CD14-positive monocyte (primary cell): ENCODE results near the gene RAF1. TPM values are rescaled to one million over a fixed set of nuclear protein-coding genes. Genes with fewer than 3 reads are reported as not detected.
"Not testable (repeated sequence)": the region's sequence is repeated elsewhere in the genome, so short reads cannot be mapped to it uniquely, and the experiment has no call there.

Source experiments
- DNase-seq, 3 donors: peaks; one replicate each; pipeline ENCODE4 v3.0.0-alpha.2; 2011 to 2022
- H2AFZ ChIP-seq: 2 replicates; pipeline ENCODE4 v1.6.0; 2012; ENCODE audit warnings: mild to moderate bottlenecking, low read depth, low read length, inconsistent platforms; ENCODE audit not compliant: insufficient read depth, poor library complexity, severe bottlenecking
- H3K27ac ChIP-seq, 2 donors: 1 replicate in 1 of 2; 2 replicates in 1 of 2; pipeline ENCODE4 v1.5.1; 2012 to 2013; ENCODE audit warnings: low read length in 2 of 2, control low read depth in 1 of 2, inconsistent platforms in 1 of 2, low read depth in 1 of 2, mild to moderate bottlenecking in 1 of 2
- H3K27me3 ChIP-seq, 2 donors: one replicate each; pipeline versions ENCODE4 v1.6.0 to v1.6.1; 2011 to 2013; ENCODE audit warnings: low read length in 2 of 2; ENCODE audit not compliant: control insufficient read depth in 2 of 2, insufficient read depth in 2 of 2
- H3K36me3 ChIP-seq, 2 donors: replicated peaks in 1 of 2; 1 replicate in 1 of 2; 2 replicates in 1 of 2; pipeline versions ENCODE4 v1.5.1 to v1.6.1; 2012 to 2013; ENCODE audit warnings: low read length in 2 of 2, control low read depth in 1 of 2, inconsistent platforms in 1 of 2, mild to moderate bottlenecking in 1 of 2; ENCODE audit not compliant: insufficient read depth in 2 of 2, control insufficient read depth in 1 of 2
- H3K4me1 ChIP-seq, 2 donors: 1 replicate in 1 of 2; 2 replicates in 1 of 2; pipeline versions ENCODE4 v1.5.1 to v1.6.1; 2012 to 2013; ENCODE audit warnings: low read length in 2 of 2, control low read depth in 1 of 2, inconsistent platforms in 1 of 2, mild to moderate bottlenecking in 1 of 2, moderate library complexity in 1 of 2; ENCODE audit not compliant: insufficient read depth in 2 of 2, control insufficient read depth in 1 of 2
- H3K4me2 ChIP-seq: replicated peaks from 2 replicates; pipeline ENCODE3; 2012; ENCODE audit warnings: low read length, moderate library complexity, mild to moderate bottlenecking; ENCODE audit not compliant: poor library complexity, severe bottlenecking; ENCODE audit errors: extremely low read depth
- H3K4me3 ChIP-seq, 3 experiments: fragments of 200-600 bp in 1 of 3; sonication (generic) in 1 of 3; replicated peaks in 1 of 3; 1 replicate in 2 of 3; 2 replicates in 1 of 3; pipeline ENCODE4 v1.5.1; 2011 to 2013; ENCODE audit warnings: low read length in 3 of 3, mild to moderate bottlenecking in 3 of 3, control low read depth in 2 of 3, low read depth in 2 of 3, inconsistent platforms in 1 of 3, moderate library complexity in 1 of 3
- H3K79me2 ChIP-seq: 2 replicates; pipeline ENCODE4 v1.6.0; 2012; ENCODE audit warnings: mild to moderate bottlenecking, control low read depth, inconsistent platforms, low read length, moderate library complexity; ENCODE audit not compliant: insufficient read depth
- H3K9ac ChIP-seq: 2 replicates; pipeline ENCODE4 v1.6.0; 2017; ENCODE audit warnings: low read length, mild to moderate bottlenecking; ENCODE audit not compliant: insufficient read depth, poor library complexity, severe bottlenecking
- H3K9me3 ChIP-seq, 2 donors: replicated peaks in 1 of 2; 1 replicate in 1 of 2; 2 replicates in 1 of 2; pipeline versions ENCODE4 v1.5.1 to v1.6.1; 2012 to 2013; ENCODE audit warnings: low read length in 2 of 2, control low read depth in 1 of 2; ENCODE audit not compliant: control insufficient read depth in 1 of 2, insufficient read depth in 1 of 2
- H4K20me1 ChIP-seq: 2 replicates; pipeline ENCODE4 v1.6.0; 2012; ENCODE audit warnings: mild to moderate bottlenecking, low read length, control low read depth, moderate library complexity; ENCODE audit not compliant: insufficient read depth
- H3K27ac Mint-ChIP-seq, 7 donors: one replicate each; pipeline ENCODE4 v1.8.0; 2020; ENCODE audit warnings: mild to moderate bottlenecking in 7 of 7, mixed read lengths in 7 of 7, moderate library complexity in 6 of 7, inconsistent platforms in 2 of 7
- H3K27me3 Mint-ChIP-seq, 3 donors: one replicate each; pipeline ENCODE4 v1.8.0; 2021 to 2022; ENCODE audit warnings: low read depth in 3 of 3, mild to moderate bottlenecking in 3 of 3, mixed read lengths in 3 of 3, moderate library complexity in 3 of 3, inconsistent platforms in 1 of 3
- H3K36me3 Mint-ChIP-seq, 2 donors: one replicate each; pipeline ENCODE4 v1.8.0; 2020; ENCODE audit warnings: mixed read lengths in 2 of 2, inconsistent platforms in 1 of 2, mild to moderate bottlenecking in 1 of 2
- H3K4me1 Mint-ChIP-seq: one replicate; pipeline ENCODE4 v1.8.0; 2020; ENCODE audit warnings: mild to moderate bottlenecking, mixed read lengths
- H3K4me3 Mint-ChIP-seq, 2 donors: one replicate each; pipeline ENCODE4 v1.8.0; 2020; ENCODE audit warnings: mild to moderate bottlenecking in 2 of 2, mixed read lengths in 2 of 2, moderate library complexity in 1 of 2
- H3K9me3 Mint-ChIP-seq, 7 donors: one replicate each; pipeline ENCODE4 v1.8.0; 2020 to 2022; ENCODE audit warnings: mixed read lengths in 7 of 7, mild to moderate bottlenecking in 6 of 7, moderate library complexity in 6 of 7, inconsistent platforms in 2 of 7
- WGBS: methylation state at CpG from one replicate; pipeline ENCODE4 v1.1.5; 2013; ENCODE audit warnings: missing lambda C conversion rate; ENCODE audit not compliant: insufficient coverage; 5-methylcytosine and 5-hydroxymethylcytosine counted together
- intact Hi-C, 2 donors: fragments of 100-400 bp; cut with micrococcal nuclease; formaldehyde crosslinking; loops; one replicate each; pipeline versions ENCODE4 v1.15.0 to v1.15.1; 2023
- polyA plus RNA-seq, 3 donors: library from polyadenylated mRNA; depleted of rRNA in 1 of 3; unstranded in 2 of 3; stranded (reverse) in 1 of 3; fragments of 300-500 nt in 2 of 3; fragments of >200 nt in 1 of 3; fragmentation: Illumina TruSeq in 2 of 3; gene quantifications; 1 replicate in 2 of 3; 2 replicates in 1 of 3; pipeline ENCODE4 v1.2.3, GENCODE V29; 2012 to 2021
- TF ChIP-seq, protein P1 (sequence below): fragments of 200-600 bp; IDR thresholded peaks from one replicate; pipeline ENCODE4 v1.8.0; 2022; ENCODE audit warnings: antibody characterized with exemption, mild to moderate bottlenecking

Gene RAF1
- polyA plus RNA-seq, 3 donors, result 73.0 to 181 (median 79.5) TPM

- Histone ChIP-seq H4K20me1 (no peaks in the 10 kb centered on the region), H3K27ac (no peak overlapping the region), H3K27me3 (no peaks in the 10 kb centered on the region), H3K4me1 (peaks cover 53 to 55% of the 10 kb centered on the region in 2 donors), H3K4me3 (no peak overlapping the region), H3K9me3 (peaks cover 0 to 2% of the 10 kb centered on the region in 2 donors), H3K36me3 (no peaks in the 10 kb centered on the region), H3K9ac (no peak overlapping the region), H3K4me2 (no peak overlapping the region), H2AFZ (peak overlapping the region; percentile 31), H3K79me2 (no peaks in the 10 kb centered on the region)
- H3K36me3 Mint-ChIP-seq, result peaks cover 0 to 1% of the 10 kb centered on the region in 2 donors
- H3K27me3 Mint-ChIP-seq, result peaks cover 0 to 3% (median 0%) of the 10 kb centered on the region in 3 donors
- H3K4me1 Mint-ChIP-seq, result peaks cover 47% of the 10 kb centered on the region
- H3K27ac Mint-ChIP-seq, result peak overlapping the region in 6 of 7 donors; percentile 76 to 93 (median 91)
- H3K4me3 Mint-ChIP-seq, result no peak overlapping the region
- intact Hi-C loops, result no loop called here
- peaks cover 3 to 11% (median 6%) of the 10 kb centered on the region in 7 donors for H3K9me3 Mint-ChIP-seq
- TF ChIP-seq, protein P1, sequence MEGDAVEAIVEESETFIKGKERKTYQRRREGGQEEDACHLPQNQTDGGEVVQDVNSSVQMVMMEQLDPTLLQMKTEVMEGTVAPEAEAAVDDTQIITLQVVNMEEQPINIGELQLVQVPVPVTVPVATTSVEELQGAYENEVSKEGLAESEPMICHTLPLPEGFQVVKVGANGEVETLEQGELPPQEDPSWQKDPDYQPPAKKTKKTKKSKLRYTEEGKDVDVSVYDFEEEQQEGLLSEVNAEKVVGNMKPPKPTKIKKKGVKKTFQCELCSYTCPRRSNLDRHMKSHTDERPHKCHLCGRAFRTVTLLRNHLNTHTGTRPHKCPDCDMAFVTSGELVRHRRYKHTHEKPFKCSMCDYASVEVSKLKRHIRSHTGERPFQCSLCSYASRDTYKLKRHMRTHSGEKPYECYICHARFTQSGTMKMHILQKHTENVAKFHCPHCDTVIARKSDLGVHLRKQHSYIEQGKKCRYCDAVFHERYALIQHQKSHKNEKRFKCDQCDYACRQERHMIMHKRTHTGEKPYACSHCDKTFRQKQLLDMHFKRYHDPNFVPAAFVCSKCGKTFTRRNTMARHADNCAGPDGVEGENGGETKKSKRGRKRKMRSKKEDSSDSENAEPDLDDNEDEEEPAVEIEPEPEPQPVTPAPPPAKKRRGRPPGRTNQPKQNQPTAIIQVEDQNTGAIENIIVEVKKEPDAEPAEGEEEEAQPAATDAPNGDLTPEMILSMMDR, result no peak
- 100% methylated on average over 1 of the region's 6 CpGs for WGBS
- no peak for DNase-seq
Observed at GRCh38 chr3:12677616-12678015, 13.7 kb upstream of the RAF1 start.

DNA sequence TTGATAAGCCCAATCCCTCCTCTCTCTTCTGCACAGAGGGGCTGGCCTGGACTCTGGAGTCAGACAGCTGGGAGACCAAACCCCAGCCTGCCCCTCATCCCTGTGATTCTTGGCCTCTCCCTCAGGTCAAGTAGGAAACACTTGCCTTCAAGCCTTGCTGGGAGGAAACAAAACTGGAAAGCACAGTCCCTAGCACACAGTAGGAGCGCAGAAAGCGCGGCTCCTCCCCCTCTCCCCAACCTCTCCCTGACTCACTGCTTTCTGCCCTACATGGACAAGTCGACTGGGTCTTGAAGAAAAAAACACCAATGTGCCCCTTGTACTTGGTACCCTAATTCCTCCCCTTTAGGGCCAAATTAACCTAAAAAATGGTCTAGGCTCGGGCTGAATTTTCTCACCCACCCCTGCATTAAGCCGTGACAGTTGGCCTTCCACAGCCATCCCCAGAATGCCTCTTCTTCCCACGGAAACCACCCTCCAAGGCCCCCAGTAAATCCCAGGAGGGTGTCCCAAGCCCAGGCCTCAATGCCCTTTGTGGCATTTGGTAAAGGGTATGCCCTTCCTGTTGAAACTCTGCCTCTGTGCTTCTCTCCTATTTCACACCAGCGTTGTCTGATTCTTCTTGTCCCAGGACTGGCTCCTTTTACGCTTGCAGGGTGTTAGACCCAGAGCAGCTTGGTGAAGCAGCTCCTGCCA lies 11.3 kb upstream of the RAF1 start:
- Histone ChIP-seq H3K79me2 (no peaks in the 10 kb centered on the region), H3K27ac (peak overlapping the region; percentile 71 to 80), H3K4me1 (peaks cover 31 to 33% of the 10 kb centered on the region in 2 donors), H3K4me3 (peak overlapping the region in 1 of 3 experiments; percentile 44), H3K4me2 (peak overlapping the region; percentile 30), H3K9ac (no peak overlapping the region), H3K27me3 (no peaks in the 10 kb centered on the region), H3K36me3 (no peaks in the 10 kb centered on the region), H4K20me1 (no peaks in the 10 kb centered on the region), H3K9me3 (peaks cover 0 to 2% of the 10 kb centered on the region in 2 donors), H2AFZ (peak overlapping the region; percentile 59)
- Mint-ChIP-seq H3K27ac (peak overlapping the region; percentile 90 to 93 (median 92)), H3K36me3 (peaks cover 0 to 1% of the 10 kb centered on the region in 2 donors), H3K9me3 (peaks cover 3 to 11% (median 6%) of the 10 kb centered on the region in 7 donors), H3K27me3 (peaks cover 0 to 3% (median 2%) of the 10 kb centered on the region in 3 donors), H3K4me1 (peaks cover 33% of the 10 kb centered on the region), H3K4me3 (no peak overlapping the region)
- DNase-seq, result no peak
- TF ChIP-seq, protein P1, result no peak
- 98% methylated on average over 6 of the region's 9 CpGs for WGBS
- intact Hi-C loops, result no loop called here

GRCh38 chr3:12673956-12674736 lies 10.2 kb upstream of the RAF1 start:
- H3K9ac ChIP-seq, H3K4me3 Mint-ChIP-seq, H3K27me3 ChIP-seq, H3K36me3 ChIP-seq, H4K20me1 ChIP-seq, H3K79me2 ChIP-seq, H3K9me3 ChIP-seq, H3K36me3 Mint-ChIP-seq, H3K27me3 Mint-ChIP-seq, H3K4me2 ChIP-seq, H3K4me3 ChIP-seq, H2AFZ ChIP-seq, H3K27ac Mint-ChIP-seq, H3K27ac ChIP-seq, intact Hi-C loops, DNase-seq: not testable (repeated sequence)
- Mint-ChIP-seq H3K4me1 (peaks cover 33% of the 10 kb centered on the region), H3K9me3 (peaks cover 3 to 11% (median 6%) of the 10 kb centered on the region in 7 donors)
- H3K4me1 ChIP-seq, result peaks cover 29 to 31% of the 10 kb centered on the region in 2 donors
- 100% methylated on average over 1 of the region's 10 CpGs for WGBS
